ENCODE results near the gene CCSAP.

DNA sequence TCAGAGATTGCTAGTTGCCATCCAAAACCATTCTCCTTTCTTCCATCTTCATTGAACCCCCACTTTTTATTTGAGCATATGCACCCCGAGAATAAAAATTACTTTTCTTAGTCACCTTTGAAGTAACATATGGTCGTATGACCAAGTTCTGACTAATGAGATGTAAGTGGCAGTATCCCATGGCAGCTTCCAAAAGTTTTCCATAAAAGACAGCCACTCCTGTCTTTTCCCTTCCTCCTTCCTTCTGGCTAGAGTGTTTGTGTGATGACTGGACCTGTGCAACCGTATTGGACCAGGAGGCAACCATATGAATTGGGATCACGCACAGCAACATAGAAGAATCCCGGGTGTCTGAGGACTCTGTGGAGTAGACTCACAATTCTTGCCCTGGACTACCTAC lies 41.1 kb upstream of the CCSAP start:
- TF ChIP-seq CTCF (IDR thresholded peaks at IDR 0.05): no peak
- TF ChIP-seq POLR2A (IDR thresholded peaks at IDR 0.05): no peak
